Activated B cell treated with CpG ODN at 0.5 μM for 24 hours (primary cell): ENCODE data around the gene IQSEC1. TPM values are rescaled to one million over a fixed set of nuclear protein-coding genes. Genes with fewer than 3 reads are reported as not detected.
A peak's percentile ranks its signal among the peaks of the same experiment; 100 is the strongest.

ENCODE experiments used
- ATAC-seq: fragments of 200-7000 bp; cut with Tn5 transposase; one replicate; pipeline ENCODE4 v1.10.0; 2021; ENCODE audit warnings: low read depth, mild to moderate bottlenecking, moderate library complexity
- CTCF ChIA-PET: fragments of 350-600 bp; sonication (Branson Sonifier 250); formaldehyde crosslinking; loops from one replicate; lab custom pipeline; 2021; ENCODE audit warnings: antibody characterized with exemption; lab: Charles Lee
- POLR2A ChIA-PET: fragments of 350-600 bp; sonication (Branson Sonifier 250); formaldehyde crosslinking; loops from one replicate; lab custom pipeline; 2021; ENCODE audit warnings: antibody characterized with exemption; lab: Charles Lee
- DNase-seq: peaks from one replicate; pipeline ENCODE4 v3.0.0; 2022
- H3K27ac Mint-ChIP-seq: one replicate; pipeline ENCODE4 v1.8.0; 2020; ENCODE audit warnings: mixed read lengths
- H3K27me3 Mint-ChIP-seq: one replicate; pipeline ENCODE4 v1.8.0; 2021; ENCODE audit warnings: mixed read lengths
- H3K36me3 Mint-ChIP-seq: one replicate; pipeline ENCODE4 v1.8.0; 2021; ENCODE audit warnings: low read depth, mixed read lengths
- H3K4me1 Mint-ChIP-seq: one replicate; pipeline ENCODE4 v1.8.0; 2021; ENCODE audit warnings: mixed read lengths
- H3K4me3 Mint-ChIP-seq: one replicate; pipeline ENCODE4 v1.8.0; 2020; ENCODE audit warnings: mild to moderate bottlenecking, mixed read lengths
- H3K9me3 Mint-ChIP-seq: one replicate; pipeline ENCODE4 v1.8.0; 2020; ENCODE audit warnings: mixed read lengths
- intact Hi-C: fragments of 100-400 bp; cut with micrococcal nuclease; formaldehyde crosslinking; loops from one replicate; pipeline ENCODE4 v1.15.1; 2024
- total RNA-seq: library from RNA; stranded (reverse); gene quantifications from 2 replicates; pipeline ENCODE4 v1.2.3, GENCODE V29; 2022
- TF ChIP-seq, protein P1 (sequence below): fragments of 200-600 bp; IDR thresholded peaks from one replicate; pipeline ENCODE4 v1.8.0; 2022; ENCODE audit warnings: antibody characterized with exemption, mild to moderate bottlenecking

Gene IQSEC1
- total RNA-seq, 1 donor from 2014 or later = 296 TPM

DNA sequence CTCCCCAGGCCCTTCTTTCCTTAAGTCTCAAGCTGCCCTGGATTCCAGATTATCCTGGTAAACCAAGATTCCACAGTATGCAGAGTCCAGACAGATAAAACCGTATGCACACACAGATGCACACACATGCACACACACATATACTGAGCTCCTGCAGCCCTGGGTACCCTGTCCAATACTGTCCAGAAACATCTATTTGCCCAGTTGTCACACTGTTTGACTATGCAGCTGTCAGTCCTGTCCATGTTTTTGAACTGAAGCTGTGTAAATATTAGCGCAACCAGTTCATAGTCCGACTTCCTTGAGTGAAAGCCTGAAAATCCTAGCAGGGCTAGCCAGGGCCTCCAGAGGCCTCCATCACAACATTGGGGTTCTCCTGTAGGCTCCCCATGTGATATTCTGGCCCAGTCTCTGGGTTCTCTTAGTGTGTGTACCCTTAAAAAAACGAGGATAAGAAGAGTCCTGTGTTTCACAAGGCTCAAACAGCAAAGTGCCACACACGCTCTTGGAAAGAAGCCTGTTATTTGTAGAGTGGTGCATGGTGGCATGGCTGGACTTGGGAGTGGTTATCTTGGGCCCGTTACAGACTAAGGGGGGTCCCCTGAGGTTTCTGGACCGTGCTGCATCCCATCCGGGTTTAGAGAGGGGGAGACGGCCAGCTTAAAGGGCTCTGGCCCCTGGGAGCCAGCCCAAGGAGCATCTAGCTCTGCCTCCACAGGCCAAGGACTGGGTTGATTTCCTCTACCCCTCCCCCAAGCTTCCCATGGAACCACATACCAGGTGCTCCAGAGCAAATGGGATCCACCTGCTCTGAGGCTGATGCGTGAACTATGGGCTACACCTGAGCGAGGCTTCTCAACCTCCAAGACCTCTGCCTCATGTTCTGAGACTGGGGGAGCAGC lies 108.3 kb downstream of the IQSEC1 start:
- no peaks in the 10 kb centered on the region for H3K9me3 Mint-ChIP-seq
- CTCF ChIA-PET = interaction anchor here (1.4 to 1.6 kb wide), 2 partner anchors 45 to 488 kb away, joined by 4 to 5 read pairs; no protein-coding TSS in a partner anchor
- peaks cover 63% of the 10 kb centered on the region for H3K36me3 Mint-ChIP-seq
- peak overlapping the region; percentile 74 for H3K4me3 Mint-ChIP-seq
- peak overlapping the region; percentile 46 for H3K27ac Mint-ChIP-seq
- TF ChIP-seq, protein P1, sequence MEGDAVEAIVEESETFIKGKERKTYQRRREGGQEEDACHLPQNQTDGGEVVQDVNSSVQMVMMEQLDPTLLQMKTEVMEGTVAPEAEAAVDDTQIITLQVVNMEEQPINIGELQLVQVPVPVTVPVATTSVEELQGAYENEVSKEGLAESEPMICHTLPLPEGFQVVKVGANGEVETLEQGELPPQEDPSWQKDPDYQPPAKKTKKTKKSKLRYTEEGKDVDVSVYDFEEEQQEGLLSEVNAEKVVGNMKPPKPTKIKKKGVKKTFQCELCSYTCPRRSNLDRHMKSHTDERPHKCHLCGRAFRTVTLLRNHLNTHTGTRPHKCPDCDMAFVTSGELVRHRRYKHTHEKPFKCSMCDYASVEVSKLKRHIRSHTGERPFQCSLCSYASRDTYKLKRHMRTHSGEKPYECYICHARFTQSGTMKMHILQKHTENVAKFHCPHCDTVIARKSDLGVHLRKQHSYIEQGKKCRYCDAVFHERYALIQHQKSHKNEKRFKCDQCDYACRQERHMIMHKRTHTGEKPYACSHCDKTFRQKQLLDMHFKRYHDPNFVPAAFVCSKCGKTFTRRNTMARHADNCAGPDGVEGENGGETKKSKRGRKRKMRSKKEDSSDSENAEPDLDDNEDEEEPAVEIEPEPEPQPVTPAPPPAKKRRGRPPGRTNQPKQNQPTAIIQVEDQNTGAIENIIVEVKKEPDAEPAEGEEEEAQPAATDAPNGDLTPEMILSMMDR = no peak
- POLR2A ChIA-PET = interaction anchor here (1.1 to 1.2 kb wide), 2 partner anchors 7 to 11 kb away, joined by 3 read pairs; no protein-coding TSS in a partner anchor
- H3K4me1 Mint-ChIP-seq = peaks cover 95% of the 10 kb centered on the region
- intact Hi-C loops = loop anchor here (5.0 kb wide), 1 partner anchor 303 kb away; the partner anchor contains the start of gene RAF1
- ATAC-seq (no peak), DNase-seq (no peak)
- no peaks in the 10 kb centered on the region for H3K27me3 Mint-ChIP-seq

DNA sequence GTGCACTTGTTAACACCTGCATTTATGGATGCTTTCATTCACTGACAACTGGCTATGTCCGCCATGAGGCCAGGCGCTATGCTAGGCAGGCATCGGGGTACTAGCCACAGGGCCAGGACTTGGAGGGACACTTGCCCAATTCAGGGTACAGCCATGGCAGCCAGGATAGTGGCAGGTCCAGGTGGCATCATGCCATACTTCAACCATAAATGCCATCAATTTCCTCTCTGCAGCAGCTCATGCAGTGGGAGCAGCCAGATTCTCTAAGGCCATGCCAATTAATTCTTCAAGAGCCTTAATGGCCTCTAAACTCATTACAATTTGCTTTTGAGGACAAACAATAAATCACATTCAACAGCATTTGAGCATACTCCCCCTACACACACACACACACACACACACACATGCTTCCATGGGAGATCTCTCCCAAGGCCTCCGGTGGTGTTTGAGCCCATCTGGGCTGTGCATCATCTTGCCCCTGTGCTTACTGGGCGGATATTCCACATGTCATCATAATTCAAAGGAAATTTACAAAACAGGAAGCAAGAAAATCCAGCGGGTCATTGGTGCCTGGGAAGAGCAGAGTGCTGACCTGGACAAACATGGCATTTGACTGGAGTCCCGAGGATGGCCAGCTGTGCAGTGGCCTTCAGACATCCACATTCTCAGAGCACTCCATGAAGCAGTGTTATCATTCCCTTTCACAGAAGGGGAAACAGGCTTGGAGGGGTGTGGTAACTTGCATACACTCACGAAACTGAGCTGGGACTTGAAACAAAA lies 109.1 kb downstream of the IQSEC1 start:
- intact Hi-C loops = no loop called here
- Mint-ChIP-seq H3K36me3 (peaks cover 62% of the 10 kb centered on the region), H3K27me3 (no peaks in the 10 kb centered on the region), H3K4me3 (no peak overlapping the region), H3K4me1 (peaks cover 96% of the 10 kb centered on the region), H3K9me3 (no peaks in the 10 kb centered on the region), H3K27ac (no peak overlapping the region)
- POLR2A ChIA-PET = no interaction called here
- no peak for ATAC-seq
- CTCF ChIA-PET = interaction anchor here (1.2 to 1.6 kb wide), 2 partner anchors 16 to 46 kb away, joined by 3 to 5 read pairs; no protein-coding TSS in a partner anchor
- DNase-seq = no peak
- TF ChIP-seq, protein P1 = no peak

DNA sequence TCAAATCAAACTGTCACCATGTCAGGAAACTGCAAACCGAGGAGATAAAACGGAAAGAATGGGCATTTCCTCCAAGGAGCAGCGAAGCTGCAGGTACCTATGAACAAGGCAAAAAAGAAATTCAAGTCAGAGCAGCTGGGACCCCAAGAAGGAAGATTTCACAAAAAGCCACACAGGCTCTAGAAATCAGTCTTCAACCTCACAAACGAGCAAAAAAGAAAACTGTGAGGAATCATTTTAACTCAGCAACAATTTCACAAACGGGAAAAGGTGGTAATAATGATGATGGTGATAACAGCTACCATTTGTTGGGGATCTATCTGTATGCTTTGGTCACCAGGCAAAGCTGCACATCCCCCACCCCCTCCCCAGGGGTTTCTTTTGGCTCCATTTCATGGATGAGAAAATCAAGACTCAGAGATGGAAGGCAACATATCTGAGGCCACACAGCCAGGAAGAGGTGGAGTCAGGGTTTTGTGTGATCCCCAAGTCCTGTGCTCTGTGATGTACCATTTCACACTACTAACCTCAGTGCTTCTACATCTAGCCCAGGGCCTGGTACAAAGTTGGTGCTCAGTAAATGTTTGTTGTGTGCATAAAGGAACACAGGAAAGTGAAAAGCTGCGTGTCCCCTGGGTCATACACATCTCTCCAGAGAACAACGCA lies 109.9 kb downstream of the IQSEC1 start:
- Mint-ChIP-seq H3K9me3 (no peaks in the 10 kb centered on the region), H3K36me3 (peaks cover 62% of the 10 kb centered on the region), H3K4me1 (peaks cover 96% of the 10 kb centered on the region), H3K27ac (no peak overlapping the region), H3K4me3 (no peak overlapping the region), H3K27me3 (no peaks in the 10 kb centered on the region)
- ChIA-PET POLR2A (interaction anchor here (0.6 kb wide), 1 partner anchor 50 kb away, joined by 3 read pairs; no protein-coding TSS in a partner anchor), CTCF (interaction anchor here (1.2 kb wide), 1 partner anchor 16 kb away, joined by 3 read pairs; no protein-coding TSS in a partner anchor)
- ATAC-seq = no peak
- intact Hi-C loops = no loop called here
- TF ChIP-seq, protein P1 = no peak
- no peak for DNase-seq

DNA sequence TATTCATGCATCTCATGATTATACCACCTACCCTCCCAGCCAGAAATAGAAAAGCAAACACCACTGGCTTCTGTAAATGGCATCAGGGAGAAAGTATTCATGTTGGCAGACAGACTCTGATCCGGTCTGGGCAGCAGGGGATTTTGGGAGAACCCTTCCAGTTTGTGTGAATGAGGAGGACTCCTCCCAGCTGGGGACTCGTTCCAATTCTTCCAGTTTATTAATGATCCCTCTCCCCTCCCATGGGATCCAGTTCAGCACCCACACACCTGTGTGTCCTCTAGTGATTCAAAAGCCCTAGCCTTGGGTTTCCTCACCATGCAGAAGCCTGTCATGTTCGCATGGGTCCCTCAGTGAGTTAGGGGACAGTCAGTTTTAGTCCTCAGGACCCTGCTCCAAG lies 110.9 kb downstream of the IQSEC1 start:
- DNase-seq (no peak), ATAC-seq (no peak)
- H3K4me3 Mint-ChIP-seq = no peak overlapping the region
- peak overlapping the region; percentile 47 for H3K27ac Mint-ChIP-seq
- TF ChIP-seq, protein P1 = no peak
- no peaks in the 10 kb centered on the region for H3K9me3 Mint-ChIP-seq
- ChIA-PET CTCF (no interaction called here), POLR2A (no interaction called here)
- H3K27me3 Mint-ChIP-seq = no peaks in the 10 kb centered on the region
- peaks cover 98% of the 10 kb centered on the region for H3K4me1 Mint-ChIP-seq
- intact Hi-C loops = no loop called here
- peaks cover 71% of the 10 kb centered on the region for H3K36me3 Mint-ChIP-seq
